ENCODE results near the gene DNAJC1.

Gene DNAJC1

GRCh38 chr10:22006379-22006884 lies 2.9 kb upstream of the DNAJC1 start:
- Histone ChIP-seq H3K4me2 (ENCODE audit: low read length) (no peak overlapping the region), H3K9ac (ENCODE audit: low read length) (no peak overlapping the region), H3K79me2 (ENCODE audit: insufficient read depth, low read length) (no peaks in the 10 kb centered on the region), H3K36me3 (ENCODE audit: insufficient read depth, low read length) (no peaks in the 10 kb centered on the region), H3K27ac (ENCODE audit: low read depth, low read length, poor library complexity, severe bottlenecking) (no peak overlapping the region), H3F3A (ENCODE audit: insufficient read depth, low read length) (no peaks in the 10 kb centered on the region), H3K4me3 (ENCODE audit: low read depth, low read length, poor library complexity, severe bottlenecking) (no peak overlapping the region), H4K20me1 (ENCODE audit: insufficient read depth, low read length) (no peaks in the 10 kb centered on the region), H3K27me3 (ENCODE audit: insufficient read depth, low read length) (no peaks in the 10 kb centered on the region), H3K4me1 (ENCODE audit: insufficient read depth, low read length, severe bottlenecking) (peaks cover 17% of the 10 kb centered on the region), H3K9me3 (ENCODE audit: low read length) (no peaks in the 10 kb centered on the region), H3K9me2 (ENCODE audit: low read depth, low read length) (no peaks in the 10 kb centered on the region), H2AFZ (ENCODE audit: low read length) (no peak overlapping the region)
- TF ChIP-seq EZH2 (IDR thresholded peaks at IDR 0.05; ENCODE audit: borderline replicate concordance, low read length) (no peak), CTCF (IDR thresholded peaks at IDR 0.05; ENCODE audit: low read length) (no peak)

- no peak overlapping the region for H3K4me2 ChIP-seq (ENCODE audit: low read length)
- H3K4me3 ChIP-seq (ENCODE audit: low read depth, low read length, poor library complexity, severe bottlenecking), result no peak overlapping the region
- H3K9me2 ChIP-seq (ENCODE audit: low read depth, low read length), result no peaks in the 10 kb centered on the region
Measured at GRCh38 chr10:22005763-22006162, 2.2 kb upstream of the DNAJC1 start.

GRCh38 chr10:22003964-22004281 lies 393 bp upstream of the DNAJC1 start:
- no peaks in the 10 kb centered on the region for H3K9me2 ChIP-seq (ENCODE audit: low read depth, low read length)
- H3K4me3 ChIP-seq (ENCODE audit: low read depth, low read length, poor library complexity, severe bottlenecking), result peak overlapping the region; percentile 71
- peak overlapping the region; percentile 82 for H3K4me2 ChIP-seq (ENCODE audit: low read length)
- H3K9me3 ChIP-seq (ENCODE audit: low read length), result no peaks in the 10 kb centered on the region
- no peaks in the 10 kb centered on the region for H3K27me3 ChIP-seq (ENCODE audit: insufficient read depth, low read length)
- H3K36me3 ChIP-seq (ENCODE audit: insufficient read depth, low read length), result no peaks in the 10 kb centered on the region
- no peak overlapping the region for H3K27ac ChIP-seq (ENCODE audit: low read depth, low read length, poor library complexity, severe bottlenecking)
- H3K79me2 ChIP-seq (ENCODE audit: insufficient read depth, low read length), result no peaks in the 10 kb centered on the region
- H3K4me1 ChIP-seq (ENCODE audit: insufficient read depth, low read length, severe bottlenecking), result peaks cover 17% of the 10 kb centered on the region
- TF ChIP-seq CTCF (IDR thresholded peaks at IDR 0.05; ENCODE audit: low read length), result no peak
- no peak for TF ChIP-seq EZH2 (IDR thresholded peaks at IDR 0.05; ENCODE audit: borderline replicate concordance, low read length)
- H2AFZ ChIP-seq (ENCODE audit: low read length), result peak overlapping the region; percentile 95
- peak overlapping the region; percentile 27; the same call in 1 of the 2 replicates for H3K9ac ChIP-seq (ENCODE audit: low read length)
- H4K20me1 ChIP-seq (ENCODE audit: insufficient read depth, low read length), result no peaks in the 10 kb centered on the region
- no peaks in the 10 kb centered on the region for H3F3A ChIP-seq (ENCODE audit: insufficient read depth, low read length)

More at GRCh38 chr10:22005763-22006162, 2.2 kb upstream of the DNAJC1 start:
- no peaks in the 10 kb centered on the region for H3K36me3 ChIP-seq (ENCODE audit: insufficient read depth, low read length)
- no peaks in the 10 kb centered on the region for H3K79me2 ChIP-seq (ENCODE audit: insufficient read depth, low read length)
- H2AFZ ChIP-seq (ENCODE audit: low read length), result no peak overlapping the region
- no peak overlapping the region for H3K9ac ChIP-seq (ENCODE audit: low read length)
- no peak overlapping the region for H3K27ac ChIP-seq (ENCODE audit: low read depth, low read length, poor library complexity, severe bottlenecking)
- no peaks in the 10 kb centered on the region for H3K27me3 ChIP-seq (ENCODE audit: insufficient read depth, low read length)
- no peaks in the 10 kb centered on the region for H3F3A ChIP-seq (ENCODE audit: insufficient read depth, low read length)
- TF ChIP-seq CTCF (IDR thresholded peaks at IDR 0.05; ENCODE audit: low read length) (no peak), EZH2 (IDR thresholded peaks at IDR 0.05; ENCODE audit: borderline replicate concordance, low read length) (no peak)
- no peaks in the 10 kb centered on the region for H3K9me3 ChIP-seq (ENCODE audit: low read length)
- H4K20me1 ChIP-seq (ENCODE audit: insufficient read depth, low read length), result no peaks in the 10 kb centered on the region
- H3K4me1 ChIP-seq (ENCODE audit: insufficient read depth, low read length, severe bottlenecking), result peaks cover 17% of the 10 kb centered on the region
